KBM-7 (cell line): ENCODE measurements around the gene LAMC1.

Source experiments
- DNase-seq: peaks from one replicate; pipeline ENCODE4 v3.0.0-alpha.2; 2015
- in situ Hi-C: fragments of 300-500 bp; cut with MboI; formaldehyde crosslinking; loops from 2 replicates; pipeline ENCODE4 v1.14.3; 2020; ENCODE audit warnings: low sequenced_read_pairs, low pct_unique_long_range_greater_than_20kb, mixed read lengths

The LAMC1 gene

GRCh38 chr1:183019139-183019740, 4.0 kb upstream of the LAMC1 start:
- DNase-seq = no peak
- in situ Hi-C loops = no loop called here

GRCh38 chr1:183019860-183020259, 3.4 kb upstream of the LAMC1 start:
- no peak for DNase-seq
- in situ Hi-C loops = no loop called here

GRCh38 chr1:183021405-183022201, 1.6 kb upstream of the LAMC1 start:
- no peak for DNase-seq
- in situ Hi-C loops = no loop called here

- in situ Hi-C loops = no loop called here
These were observed 746 bp upstream of the LAMC1 start for GRCh38 chr1:183022202-183023145.

GRCh38 chr1:183023601-183024316, 539 bp downstream of the LAMC1 start:
- DNase-seq = peak; percentile 77
- in situ Hi-C loops = no loop called here

More at GRCh38 chr1:183022202-183023145, 746 bp upstream of the LAMC1 start:
- peak; percentile 67 for DNase-seq

- in situ Hi-C loops = no loop called here
- peak; percentile 54 for DNase-seq
These were observed 1.2 kb downstream of the LAMC1 start for GRCh38 chr1:183024317-183025009.

- in situ Hi-C loops = no loop called here
- no peak for DNase-seq
These were observed 1.8 kb downstream of the LAMC1 start for GRCh38 chr1:183025010-183025337.

GRCh38 chr1:183025782-183026774, 2.9 kb downstream of the LAMC1 start:
- DNase-seq = no peak
- in situ Hi-C loops = no loop called here

GRCh38 chr1:183027031-183027430, 3.8 kb downstream of the LAMC1 start:
- no peak for DNase-seq
- in situ Hi-C loops = no loop called here

- no peak for DNase-seq
- in situ Hi-C loops = no loop called here
These were observed 4.6 kb downstream of the LAMC1 start for GRCh38 chr1:183027791-183028190.

GRCh38 chr1:183029591-183030000, 6.4 kb downstream of the LAMC1 start:
- in situ Hi-C loops = no loop called here
- DNase-seq = no peak

- no peak for DNase-seq
- in situ Hi-C loops = no loop called here
These were observed 6.8 kb downstream of the LAMC1 start for GRCh38 chr1:183030053-183030452.

- in situ Hi-C loops = no loop called here
- DNase-seq = no peak
These were observed 9.1 kb downstream of the LAMC1 start for GRCh38 chr1:183032122-183032921.

GRCh38 chr1:183033205-183033604, 10.0 kb downstream of the LAMC1 start:
- no peak for DNase-seq
- in situ Hi-C loops = no loop called here

GRCh38 chr1:183034682-183035081, 11.5 kb downstream of the LAMC1 start:
- DNase-seq = no peak

GRCh38 chr1:183038333-183038866, 15.2 kb downstream of the LAMC1 start:
- no peak for DNase-seq
- in situ Hi-C loops = no loop called here

More at GRCh38 chr1:183034682-183035081, 11.5 kb downstream of the LAMC1 start:
- in situ Hi-C loops = no loop called here

- DNase-seq = no peak
- in situ Hi-C loops = no loop called here
These were observed 15.7 kb downstream of the LAMC1 start for GRCh38 chr1:183038913-183039312.
